Transverse colon (tissue), 4 donors: ENCODE data around the gene WBP2NL.

Source experiments
- CTCF ChIP-seq, 5 experiments: fragments of 200-600 bp in 3 of 5; fragments of 450-650 bp in 2 of 5; sonication (generic) in 3 of 5; IDR thresholded peaks; 1 replicate in 2 of 5; 2 replicates in 3 of 5; pipeline ENCODE4 v1.5.1; 2016 to 2017; ENCODE audit warnings: antibody characterized with exemption in 5 of 5, inconsistent platforms in 3 of 5, mild to moderate bottlenecking in 2 of 5, moderate library complexity in 1 of 5
- EP300 ChIP-seq: sonication (generic); formaldehyde crosslinking; IDR thresholded peaks from one replicate; pipeline ENCODE4 v1.6.1; 2017; ENCODE audit warnings: antibody characterized with exemption, low read depth
- POLR2A ChIP-seq: fragments of 450-650 bp; IDR thresholded peaks from one replicate; pipeline ENCODE4 v1.6.1; 2016; ENCODE audit warnings: antibody characterized with exemption, mild to moderate bottlenecking, moderate library complexity
- POLR2AphosphoS5 ChIP-seq, 3 donors: sonication (generic); formaldehyde crosslinking; IDR thresholded peaks; one replicate each; pipeline ENCODE4 v1.6.1; 2016; ENCODE audit warnings: antibody characterized with exemption in 3 of 3

DNA sequence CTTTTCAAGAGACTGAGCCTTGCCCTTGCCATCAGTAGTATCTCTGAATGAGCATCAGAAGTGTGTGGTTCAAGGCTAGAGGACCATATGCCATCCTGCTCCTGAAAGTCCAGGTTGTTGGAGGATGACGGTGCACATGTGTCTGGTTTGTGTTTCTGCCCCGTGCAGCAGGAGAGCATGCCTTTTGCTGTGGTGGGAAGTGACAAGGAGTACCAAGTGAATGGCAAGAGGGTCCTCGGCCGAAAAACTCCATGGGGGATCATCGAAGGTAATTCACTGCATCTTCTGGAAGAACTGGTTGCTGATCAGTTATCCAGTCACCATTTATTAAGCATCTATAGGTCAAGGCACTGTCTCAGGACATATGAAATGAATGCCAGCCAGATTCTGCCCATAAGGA is 6.1 kb upstream of the WBP2NL start:
- TF ChIP-seq CTCF (IDR thresholded peaks at IDR 0.05): no peak
- no peak for TF ChIP-seq POLR2A
- no peak for TF ChIP-seq EP300
- TF ChIP-seq POLR2AphosphoS5 (IDR thresholded peaks at IDR 0.05): no peak
